IMR-90 (cell line): ENCODE measurements around the gene LTBP1. TPM values are rescaled to one million over a fixed set of nuclear protein-coding genes. Genes with fewer than 3 reads are reported as not detected.

Experiments used
- ATAC-seq: fragments of 200-7000 bp; cut with Tn5 transposase; 2 replicates; pipeline ENCODE4 v1.9.1; 2020; ENCODE audit warnings: low read depth, mild to moderate bottlenecking, moderate library complexity
- BruUV-seq: library from RNA; stranded (reverse); fragments of 400-500 nt; replicated peaks from 2 replicates; lab custom pipeline; 2021; lab: Mats Ljungman, UMichigan
- CTCF ChIA-PET: fragments of 300-600 bp; formaldehyde crosslinking; extraction: SDS; loops from one replicate; lab custom pipeline; 2021; ENCODE audit warnings: antibody characterized with exemption; lab: Yijun Ruan, JAX
- POLR2A ChIA-PET: fragments of 300-600 bp; sonication (Branson Sonifier 250); formaldehyde crosslinking; loops from one replicate; lab custom pipeline; 2022; ENCODE audit warnings: antibody characterized with exemption; ENCODE audit not compliant: unreplicated experiment; lab: Charles Lee
- DNase-seq: peaks from one replicate; pipeline ENCODE4 v3.0.0; 2013
- H2AFZ ChIP-seq: replicated peaks from 2 replicates; pipeline ENCODE3; 2013; ENCODE audit warnings: low read length, mild to moderate bottlenecking; ENCODE audit not compliant: poor library complexity
- H2AK5ac ChIP-seq: 2 replicates; pipeline ENCODE4 v1.6.1; 2013; ENCODE audit warnings: low read depth, low read length, inconsistent platforms
- H2AK9ac ChIP-seq: replicated peaks from 2 replicates; pipeline ENCODE3; 2013; ENCODE audit warnings: mild to moderate bottlenecking, low read depth, low read length, moderate library complexity; ENCODE audit not compliant: poor library complexity
- H2BK120ac ChIP-seq: 2 replicates; pipeline ENCODE4 v1.6.1; 2013; ENCODE audit warnings: low read depth, low read length, inconsistent platforms
- H2BK15ac ChIP-seq: 3 replicates; pipeline ENCODE4 v1.6.1; 2013; ENCODE audit warnings: low read depth, low read length, inconsistent platforms
- H2BK20ac ChIP-seq: 2 replicates; pipeline ENCODE4 v1.6.1; 2013; ENCODE audit warnings: low read depth, mild to moderate bottlenecking, inconsistent platforms, low read length, moderate library complexity
- H2BK5ac ChIP-seq: 2 replicates; pipeline ENCODE4 v1.6.1; 2013; ENCODE audit warnings: mild to moderate bottlenecking, low read depth, low read length, inconsistent platforms; ENCODE audit not compliant: poor library complexity, severe bottlenecking
- H3K14ac ChIP-seq: replicated peaks from 2 replicates; pipeline ENCODE4 v1.6.1; 2013; ENCODE audit warnings: low read depth, low read length, inconsistent platforms
- H3K18ac ChIP-seq: 2 replicates; pipeline ENCODE4 v1.6.1; 2013; ENCODE audit warnings: low read depth, low read length, control low read depth
- H3K23ac ChIP-seq: 2 replicates; pipeline ENCODE4 v1.6.1; 2013; ENCODE audit warnings: low read depth, low read length, inconsistent platforms
- H3K27ac ChIP-seq: 2 replicates; pipeline ENCODE4 v1.5.1; 2013; ENCODE audit warnings: mild to moderate bottlenecking, control low read depth, low read length; ENCODE audit not compliant: insufficient read depth
- H3K27me3 ChIP-seq: 2 replicates; pipeline ENCODE4 v1.6.1; 2013; ENCODE audit warnings: low read length; ENCODE audit not compliant: control insufficient read depth, insufficient read depth
- H3K36me3 ChIP-seq: 2 replicates; pipeline ENCODE4 v1.6.1; 2013; ENCODE audit warnings: low read length, mixed read lengths; ENCODE audit not compliant: control insufficient read depth, insufficient read depth
- H3K4ac ChIP-seq: 2 replicates; pipeline ENCODE4 v1.6.1; 2013; ENCODE audit warnings: low read depth, low read length, inconsistent platforms
- H3K4me1 ChIP-seq: 2 replicates; pipeline ENCODE4 v1.6.1; 2013; ENCODE audit warnings: low read length, mixed read lengths; ENCODE audit not compliant: control insufficient read depth, insufficient read depth
- H3K4me2 ChIP-seq: 2 replicates; pipeline ENCODE4 v1.6.1; 2013; ENCODE audit warnings: low read depth, mild to moderate bottlenecking, control low read depth, low read length, moderate library complexity
- H3K4me3 ChIP-seq: 2 replicates; pipeline ENCODE4 v1.5.1; 2013; ENCODE audit warnings: low read depth, mild to moderate bottlenecking, control low read depth, low read length, moderate library complexity; ENCODE audit not compliant: insufficient read depth
- H3K56ac ChIP-seq: 2 replicates; pipeline ENCODE4 v1.6.1; 2013; ENCODE audit warnings: low read length, inconsistent platforms; ENCODE audit not compliant: insufficient read depth; ENCODE audit errors: extremely low read depth
- H3K79me1 ChIP-seq, 2 experiments: 2 replicates each; pipeline ENCODE4 v1.6.1; 2013; ENCODE audit warnings: low read length in 2 of 2, inconsistent platforms in 1 of 2, low read depth in 1 of 2
- H3K9ac ChIP-seq: 2 replicates; pipeline ENCODE4 v1.6.1; 2013; ENCODE audit warnings: low read depth, low read length, control low read depth
- H3K9me1 ChIP-seq: 2 replicates; pipeline ENCODE4 v1.6.1; 2013; ENCODE audit warnings: low read length, inconsistent platforms; ENCODE audit not compliant: insufficient read depth
- H3K9me3 ChIP-seq: 2 replicates; pipeline ENCODE4 v1.6.1; 2013; ENCODE audit warnings: low read length; ENCODE audit not compliant: control insufficient read depth, insufficient read depth
- H4K20me1 ChIP-seq: 2 replicates; pipeline ENCODE4 v1.6.1; 2013; ENCODE audit warnings: low read length, inconsistent platforms; ENCODE audit not compliant: insufficient read depth
- H4K5ac ChIP-seq: 2 replicates; pipeline ENCODE4 v1.6.1; 2013; ENCODE audit warnings: mild to moderate bottlenecking, low read depth, low read length, control low read depth
- H4K8ac ChIP-seq, 2 experiments: 2 replicates each; pipeline ENCODE4 v1.6.1; 2013; ENCODE audit warnings: low read depth in 2 of 2, low read length in 2 of 2, control low read depth in 1 of 2, inconsistent platforms in 1 of 2
- H4K91ac ChIP-seq: 2 replicates; pipeline ENCODE4 v1.6.1; 2013; ENCODE audit warnings: low read depth, low read length, inconsistent platforms; ENCODE audit not compliant: insufficient read depth
- CHD1 ChIP-seq: IDR thresholded peaks from 2 replicates; pipeline ENCODE4 v1.6.1; 2012; ENCODE audit warnings: low read depth, low read length, improper control_type of control experiment
- FOS ChIP-seq: fragments of 150-350 bp; IDR thresholded peaks from 2 replicates; pipeline ENCODE4 v1.6.1; 2016; ENCODE audit warnings: low read depth, low read length
- MAFK ChIP-seq: IDR thresholded peaks from 2 replicates; pipeline ENCODE4 v1.6.1; 2012; ENCODE audit warnings: low read depth, low read length, improper control_type of control experiment
- MAZ ChIP-seq: IDR thresholded peaks from 2 replicates; pipeline ENCODE4 v1.6.1; 2012; ENCODE audit warnings: low read depth, mild to moderate bottlenecking, low read length, improper control_type of control experiment, moderate library complexity, borderline replicate concordance
- MXI1 ChIP-seq: IDR thresholded peaks from 2 replicates; pipeline ENCODE4 v1.6.1; 2012; ENCODE audit warnings: low read depth, mild to moderate bottlenecking, low read length, moderate library complexity, borderline replicate concordance
- NFE2L2 ChIP-seq: fragments of 150-350 bp; IDR thresholded peaks from 2 replicates; pipeline ENCODE4 v1.6.1; 2016; ENCODE audit warnings: low read depth, mild to moderate bottlenecking, low read length
- POLR2A ChIP-seq: IDR thresholded peaks from 2 replicates; pipeline ENCODE4 v1.6.1; 2012; ENCODE audit warnings: mild to moderate bottlenecking, low read depth, low read length
- RAD21 ChIP-seq: IDR thresholded peaks from 2 replicates; pipeline ENCODE4 v1.6.1; 2012; ENCODE audit warnings: low read length, improper control_type of control experiment
- RCOR1 ChIP-seq: IDR thresholded peaks from 2 replicates; pipeline ENCODE4 v1.6.1; 2012; ENCODE audit warnings: mild to moderate bottlenecking, low read length, improper control_type of control experiment; ENCODE audit not compliant: insufficient replicate concordance
- SMC3 ChIP-seq: fragments of 150-350 bp; IDR thresholded peaks from 2 replicates; pipeline ENCODE4 v1.6.1; 2016; ENCODE audit warnings: low read depth, mild to moderate bottlenecking, antibody characterized with exemption, low read length, moderate library complexity
- WGBS, 2 experiments: methylation state at CpG; one replicate each; pipeline versions ENCODE4 v1.1.5 to v1.1.7; 2013; ENCODE audit warnings: missing lambda C conversion rate in 2 of 2; ENCODE audit not compliant: insufficient read length in 1 of 2; ENCODE audit errors: extremely low coverage in 2 of 2; 5-methylcytosine and 5-hydroxymethylcytosine counted together
- dilution Hi-C: fragments of 300-500 bp; cut with HindIII; formaldehyde crosslinking; loops from one replicate; pipeline ENCODE4 v1.14.3; 2018; ENCODE audit warnings: low sequenced_read_pairs; ENCODE audit not compliant: unreplicated experiment
- in situ Hi-C: fragments of 300-500 bp; cut with MboI; formaldehyde crosslinking; loops from 3 replicates; pipeline ENCODE4 v1.14.3; 2019; ENCODE audit warnings: low sequenced_read_pairs, inconsistent platforms, mixed read lengths
- intact Hi-C: fragments of 100-400 bp; cut with micrococcal nuclease; formaldehyde crosslinking; loops from 2 replicates; pipeline ENCODE4 v1.10.0; 2022
- polyA plus RNA-seq, 3 experiments: library from polyadenylated mRNA; depleted of rRNA; stranded (reverse); fragments of >200 nt; gene quantifications; 2 replicates each; pipeline ENCODE4 v1.2.3, GENCODE V29; 2012; ENCODE audit warnings: low replicate concordance in 1 of 3
- total RNA-seq: library from RNA; depleted of rRNA; stranded (reverse); fragments of >200 nt; gene quantifications from 2 replicates; pipeline ENCODE4 v1.2.3, GENCODE V29; 2012
- TF ChIP-seq, protein P1 (sequence below): conservative IDR thresholded peaks from 2 replicates; pipeline ENCODE4 v1.5.1; 2012; ENCODE audit warnings: mild to moderate bottlenecking, low read depth, low read length, improper control_type of control experiment
- TF ChIP-seq, protein P2 (sequence below): fragments of 150-350 bp; IDR thresholded peaks from 2 replicates; pipeline ENCODE4 v1.6.1; 2017; ENCODE audit warnings: mild to moderate bottlenecking, antibody characterized with exemption, low read length, low read depth
- TF ChIP-seq, protein P3 (sequence below): fragments of 150-350 bp; IDR thresholded peaks from 2 replicates; pipeline ENCODE4 v1.6.1; 2016; ENCODE audit warnings: low read depth, mild to moderate bottlenecking, low read length, moderate library complexity, borderline replicate concordance

Gene LTBP1
- total and polyA plus RNA-seq, 2 of the 4 experiments (the other 2 are of a cell fraction), result 235 to 326 TPM

DNA sequence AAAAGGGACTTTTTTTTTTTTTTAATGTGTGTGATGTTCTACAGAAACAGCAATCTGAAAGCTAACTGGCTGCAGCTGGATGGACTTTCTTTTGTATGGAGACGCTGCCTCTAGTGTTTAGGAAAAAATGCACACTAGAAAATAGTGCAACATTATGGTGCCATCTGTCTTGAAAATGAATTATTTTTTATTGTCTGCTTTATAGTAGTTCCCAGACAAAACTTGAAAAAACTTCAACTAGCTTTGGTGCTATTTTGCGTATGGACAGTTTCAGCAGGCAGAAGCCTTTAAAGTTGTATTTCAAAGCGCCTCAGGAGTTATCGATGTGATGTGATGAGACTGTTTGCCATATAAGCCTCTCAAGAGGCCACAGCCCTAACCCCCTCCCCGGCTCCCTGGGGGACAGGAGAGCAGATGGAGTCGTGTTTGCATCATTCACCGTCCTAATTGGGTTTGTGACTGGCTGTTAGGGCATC lies 86.9 kb downstream of the LTBP1 start:
- no CpG with 5 or more reads among the region's 7 CpGs for WGBS, 2 experiments
- in situ Hi-C loops, result loop anchor here (5.0 to 25.0 kb wide), 2 partner anchors 229 to 261 kb away; no protein-coding TSS in a partner anchor
- H3K56ac ChIP-seq, result peak overlapping the region; percentile 18; the same call in 1 of the 2 replicates
- peak overlapping the region in 1 of 2 experiments; percentile 72; a peak in 2 of 4 replicates for H4K8ac ChIP-seq
- no peaks in the 10 kb centered on the region for H3K9me1 ChIP-seq
- peak overlapping the region; percentile 66; the same call in 1 of the 2 replicates for H3K4ac ChIP-seq
- H3K18ac ChIP-seq, result peak overlapping the region; percentile 2; the same call in 1 of the 2 replicates
- H4K91ac ChIP-seq, result 0 out of 2 replicates have a peak overlapping the region, but pooled peaks have one; percentile 52
- CTCF ChIA-PET, result interaction anchor here (0.6 to 1.6 kb wide), 25 partner anchors 8 to 408 kb away, joined by 3 to 9 read pairs (median 3); no protein-coding TSS in a partner anchor
- H3K23ac ChIP-seq, result peak overlapping the region; percentile 57; the same call in 1 of the 2 replicates
- H2BK5ac ChIP-seq, result no peak overlapping the region
- no peaks in the 10 kb centered on the region for H3K9me3 ChIP-seq
- BruUV-seq, result no TSS peak
- ATAC-seq (peak; percentile 80), DNase-seq (peak; percentile 66)
- H3K9ac ChIP-seq, result peak overlapping the region; percentile 21; the same call in 1 of the 2 replicates
- H3K27me3 ChIP-seq, result no peaks in the 10 kb centered on the region
- dilution Hi-C loops, result no loop called here
- H2AFZ ChIP-seq, result peak overlapping the region; percentile 71
- intact Hi-C loops, result loop anchor here (1.0 to 10.0 kb wide), 4 partner anchors 87 to 551 kb away; partner anchors contain the start of gene LTBP1
- peaks cover 4% of the 10 kb centered on the region for H3K4me1 ChIP-seq
- peak overlapping the region; percentile 82 for H3K4me2 ChIP-seq
- peak overlapping the region; percentile 60; the same call in 1 of the 2 replicates for H2AK5ac ChIP-seq
- peak overlapping the region; percentile 29; the same call in 1 of the 3 replicates for H2BK15ac ChIP-seq
- peaks cover 20 to 24% of the 10 kb centered on the region in 2 experiments for H3K79me1 ChIP-seq
- H4K5ac ChIP-seq, result 0 out of 2 replicates have a peak overlapping the region, but pooled peaks have one; percentile 10
- no peak overlapping the region for H2AK9ac ChIP-seq
- H3K36me3 ChIP-seq, result no peaks in the 10 kb centered on the region
- POLR2A ChIA-PET, result no interaction called here
- H4K20me1 ChIP-seq, result no peaks in the 10 kb centered on the region
- peak overlapping the region; percentile 66; the same call in 1 of the 2 replicates for H3K14ac ChIP-seq
- peak overlapping the region; percentile 55 for H2BK120ac ChIP-seq
- H2BK20ac ChIP-seq, result peak overlapping the region; percentile 40; the same call in 1 of the 2 replicates
- no peak overlapping the region for H3K4me3 ChIP-seq
- H3K27ac ChIP-seq, result peak overlapping the region; percentile 42; the same call in 1 of the 2 replicates
- TF ChIP-seq FOS, result no peak
- TF ChIP-seq CHD1, result no peak
- no peak for TF ChIP-seq NFE2L2
- TF ChIP-seq MAFK, result no peak
- TF ChIP-seq, protein P1, sequence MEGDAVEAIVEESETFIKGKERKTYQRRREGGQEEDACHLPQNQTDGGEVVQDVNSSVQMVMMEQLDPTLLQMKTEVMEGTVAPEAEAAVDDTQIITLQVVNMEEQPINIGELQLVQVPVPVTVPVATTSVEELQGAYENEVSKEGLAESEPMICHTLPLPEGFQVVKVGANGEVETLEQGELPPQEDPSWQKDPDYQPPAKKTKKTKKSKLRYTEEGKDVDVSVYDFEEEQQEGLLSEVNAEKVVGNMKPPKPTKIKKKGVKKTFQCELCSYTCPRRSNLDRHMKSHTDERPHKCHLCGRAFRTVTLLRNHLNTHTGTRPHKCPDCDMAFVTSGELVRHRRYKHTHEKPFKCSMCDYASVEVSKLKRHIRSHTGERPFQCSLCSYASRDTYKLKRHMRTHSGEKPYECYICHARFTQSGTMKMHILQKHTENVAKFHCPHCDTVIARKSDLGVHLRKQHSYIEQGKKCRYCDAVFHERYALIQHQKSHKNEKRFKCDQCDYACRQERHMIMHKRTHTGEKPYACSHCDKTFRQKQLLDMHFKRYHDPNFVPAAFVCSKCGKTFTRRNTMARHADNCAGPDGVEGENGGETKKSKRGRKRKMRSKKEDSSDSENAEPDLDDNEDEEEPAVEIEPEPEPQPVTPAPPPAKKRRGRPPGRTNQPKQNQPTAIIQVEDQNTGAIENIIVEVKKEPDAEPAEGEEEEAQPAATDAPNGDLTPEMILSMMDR, result peak; percentile 75
- no peak for TF ChIP-seq MXI1
- TF ChIP-seq RCOR1, result no peak
- no peak for TF ChIP-seq POLR2A
- TF ChIP-seq, protein P2, sequence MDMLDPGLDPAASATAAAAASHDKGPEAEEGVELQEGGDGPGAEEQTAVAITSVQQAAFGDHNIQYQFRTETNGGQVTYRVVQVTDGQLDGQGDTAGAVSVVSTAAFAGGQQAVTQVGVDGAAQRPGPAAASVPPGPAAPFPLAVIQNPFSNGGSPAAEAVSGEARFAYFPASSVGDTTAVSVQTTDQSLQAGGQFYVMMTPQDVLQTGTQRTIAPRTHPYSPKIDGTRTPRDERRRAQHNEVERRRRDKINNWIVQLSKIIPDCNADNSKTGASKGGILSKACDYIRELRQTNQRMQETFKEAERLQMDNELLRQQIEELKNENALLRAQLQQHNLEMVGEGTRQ, result no peak
- peak; percentile 68 for TF ChIP-seq RAD21
- TF ChIP-seq, protein P3, sequence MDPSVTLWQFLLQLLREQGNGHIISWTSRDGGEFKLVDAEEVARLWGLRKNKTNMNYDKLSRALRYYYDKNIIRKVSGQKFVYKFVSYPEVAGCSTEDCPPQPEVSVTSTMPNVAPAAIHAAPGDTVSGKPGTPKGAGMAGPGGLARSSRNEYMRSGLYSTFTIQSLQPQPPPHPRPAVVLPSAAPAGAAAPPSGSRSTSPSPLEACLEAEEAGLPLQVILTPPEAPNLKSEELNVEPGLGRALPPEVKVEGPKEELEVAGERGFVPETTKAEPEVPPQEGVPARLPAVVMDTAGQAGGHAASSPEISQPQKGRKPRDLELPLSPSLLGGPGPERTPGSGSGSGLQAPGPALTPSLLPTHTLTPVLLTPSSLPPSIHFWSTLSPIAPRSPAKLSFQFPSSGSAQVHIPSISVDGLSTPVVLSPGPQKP, result no peak
- peak; percentile 46 for TF ChIP-seq SMC3
- TF ChIP-seq MAZ, result no peak
